ENCODE measurements around the gene LST1. TPM values are rescaled to one million over a fixed set of nuclear protein-coding genes. Genes with fewer than 3 reads are reported as not detected.
A peak's percentile ranks its signal among the peaks of the same experiment; 100 is the strongest.
"Not testable (repeated sequence)": the region's sequence is repeated elsewhere in the genome, so short reads cannot be mapped to it uniquely, and the experiment has no call there.

LST1 gene
- total RNA-seq, 1 donor from 2014 or later, result not detected

GRCh38 chr6:31581434-31582229 lies 4.4 kb upstream of the LST1 start:
- no peak for TF ChIP-seq CTCF (conservative IDR thresholded peaks at IDR 0.05; ENCODE audit: low read depth, low read length)
- DNase-seq (ENCODE audit: low read depth), result no peak
- peak overlapping the region; percentile 98 for H3K4me3 ChIP-seq (ENCODE audit: low read depth, low read length)

- peak within 1 kb of the TSS; percentile 98 for H3K4me3 ChIP-seq (ENCODE audit: low read depth, low read length)
- no peak for TF ChIP-seq CTCF (conservative IDR thresholded peaks at IDR 0.05; ENCODE audit: low read depth, low read length)
- DNase-seq (ENCODE audit: low read depth), result no peak
Observed at GRCh38 chr6:31582230-31582643, 3.8 kb upstream of the LST1 start, which contains the start of gene LTB. Gene LTB, minus strand, starts transcription at chr6:31582424. Its CDS starts 7 bp downstream, at chr6:31582417.

DNA sequence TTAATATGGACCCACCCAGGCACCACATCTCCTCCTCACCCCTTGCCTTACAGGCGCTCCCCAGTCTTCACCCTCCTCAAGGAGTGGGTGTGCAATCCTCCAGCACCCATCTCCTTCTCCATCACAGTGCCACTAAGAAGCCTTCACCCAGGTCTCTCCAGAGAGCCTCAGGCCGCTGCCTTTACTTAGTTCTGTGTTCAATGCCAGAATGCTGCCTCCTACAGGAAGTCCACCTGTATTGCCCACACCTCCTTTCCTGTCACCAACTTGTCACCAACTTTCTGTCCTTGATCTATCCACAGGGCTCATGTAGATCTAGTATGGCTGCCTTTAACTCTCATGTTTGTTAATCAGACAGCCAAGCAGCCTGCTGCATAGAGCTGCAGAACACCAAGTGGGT lies 586 bp upstream of the LST1 start:
- no peak for DNase-seq (ENCODE audit: low read depth)
- peak; percentile 67 for TF ChIP-seq CTCF (conservative IDR thresholded peaks at IDR 0.05; ENCODE audit: low read depth, low read length)

GRCh38 chr6:31586599-31587281 lies 663 bp downstream of the LST1 start:
- no peak overlapping the region for H3K4me3 ChIP-seq (ENCODE audit: low read depth, low read length)
- no peak for DNase-seq (ENCODE audit: low read depth)
- TF ChIP-seq CTCF (conservative IDR thresholded peaks at IDR 0.05; ENCODE audit: low read depth, low read length), result no peak

More for the DNA sequence above, 586 bp upstream of the LST1 start:
- H3K4me3 ChIP-seq (ENCODE audit: low read depth, low read length), result no peak overlapping the region

DNA sequence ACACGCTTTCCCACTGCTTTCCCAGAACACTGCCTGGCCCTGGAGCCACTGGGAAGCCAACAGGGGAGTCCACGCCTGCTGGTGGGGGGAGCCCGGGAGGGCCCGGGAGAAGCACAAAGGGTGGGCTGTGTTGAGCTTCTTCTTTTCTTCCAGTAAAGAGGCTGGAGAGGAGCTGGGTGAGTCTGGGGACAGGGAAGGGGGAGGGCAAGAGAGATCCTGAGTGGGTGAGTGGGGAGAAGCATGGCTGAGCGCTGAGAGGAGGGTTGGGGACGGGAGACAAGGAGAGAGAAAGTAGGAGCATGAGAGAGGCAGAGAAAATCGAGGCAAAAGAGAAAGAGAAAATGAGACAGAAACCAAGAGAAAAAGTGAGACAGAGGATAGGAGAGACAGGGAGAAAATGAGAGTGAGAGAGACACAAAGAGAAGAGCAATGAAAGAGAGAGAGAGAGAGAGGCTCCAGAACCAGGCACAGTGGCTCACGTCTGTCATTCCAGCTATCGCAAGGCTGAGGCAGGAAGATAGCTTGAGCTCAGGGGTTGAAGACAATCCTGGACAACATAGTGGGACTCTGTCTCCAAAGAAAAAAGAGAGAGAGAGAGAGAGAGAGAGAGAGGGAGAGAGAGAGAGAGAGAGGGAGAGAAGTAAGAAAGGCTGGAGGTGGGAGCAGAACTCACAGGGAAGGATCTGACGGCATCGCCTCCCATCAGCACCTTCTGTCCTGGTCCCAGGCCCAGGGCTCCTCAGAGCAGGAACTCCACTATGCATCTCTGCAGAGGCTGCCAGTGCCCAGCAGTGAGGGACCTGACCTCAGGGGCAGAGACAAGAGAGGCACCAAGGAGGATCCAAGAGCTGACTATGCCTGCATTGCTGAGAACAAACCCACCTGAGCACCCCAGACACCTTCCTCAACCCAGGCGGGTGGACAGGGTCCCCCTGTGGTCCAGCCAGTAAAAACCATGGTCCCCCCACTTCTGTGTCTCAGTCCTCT lies 2.0 kb downstream of the LST1 start:
- no peak for TF ChIP-seq CTCF (conservative IDR thresholded peaks at IDR 0.05; ENCODE audit: low read depth, low read length)
- no peak overlapping the region for H3K4me3 ChIP-seq (ENCODE audit: low read depth, low read length)
- DNase-seq (ENCODE audit: low read depth), result no peak

- no peak for DNase-seq (ENCODE audit: low read depth)
- TF ChIP-seq CTCF (conservative IDR thresholded peaks at IDR 0.05; ENCODE audit: low read depth, low read length), result no peak
- H3K4me3 ChIP-seq (ENCODE audit: low read depth, low read length), result no peak overlapping the region
Observed at GRCh38 chr6:31588871-31589650, 3.0 kb downstream of the LST1 start.

GRCh38 chr6:31590691-31591090 lies 4.6 kb downstream of the LST1 start:
- H3K4me3 ChIP-seq (ENCODE audit: low read depth, low read length); DNase-seq (ENCODE audit: low read depth): not testable (repeated sequence)

Measured in epithelial cell of proximal tubule (primary cell).